DLD1 (cell line): Measurements from ENCODE around the gene SLIT3.
"Not testable (repeated sequence)": the region's sequence is repeated elsewhere in the genome, so short reads cannot be mapped to it uniquely, and the experiment has no call there.

Source experiments
- in situ Hi-C: cut with HindIII; loops from 2 replicates; pipeline ENCODE4 v1.10.0; 2017; ENCODE audit warnings: low sequenced_read_pairs

SLIT3 gene

GRCh38 chr5:169222934-169223594 lies 77.9 kb downstream of the SLIT3 start:
- in situ Hi-C loops = no loop called here

- in situ Hi-C loops = no loop called here
These were observed 79.4 kb downstream of the SLIT3 start for GRCh38 chr5:169221519-169221918.

- in situ Hi-C loops = no loop called here
These were observed 81.0 kb downstream of the SLIT3 start for GRCh38 chr5:169219961-169220360.

- in situ Hi-C loops = no loop called here
These were observed 81.6 kb downstream of the SLIT3 start for GRCh38 chr5:169219351-169219750.

GRCh38 chr5:169218861-169219260 lies 82.1 kb downstream of the SLIT3 start:
- in situ Hi-C loops = no loop called here

- in situ Hi-C loops = no loop called here
These were observed 82.8 kb downstream of the SLIT3 start for GRCh38 chr5:169218176-169218575.

- in situ Hi-C loops = no loop called here
These were observed 84.1 kb downstream of the SLIT3 start for GRCh38 chr5:169216866-169217265.

GRCh38 chr5:169213479-169213878 lies 87.5 kb downstream of the SLIT3 start:
- in situ Hi-C loops = no loop called here

GRCh38 chr5:169211761-169212160 lies 89.2 kb downstream of the SLIT3 start:
- in situ Hi-C loops = not testable (repeated sequence)

GRCh38 chr5:169204788-169205400 lies 96.0 kb downstream of the SLIT3 start:
- in situ Hi-C loops = no loop called here

GRCh38 chr5:169202969-169203368 lies 98.0 kb downstream of the SLIT3 start:
- in situ Hi-C loops = no loop called here

GRCh38 chr5:169201597-169201996 lies 99.3 kb downstream of the SLIT3 start:
- in situ Hi-C loops = no loop called here

- in situ Hi-C loops = no loop called here
These were observed 100.7 kb downstream of the SLIT3 start for GRCh38 chr5:169200125-169200778.

- in situ Hi-C loops = no loop called here
These were observed 103.6 kb downstream of the SLIT3 start for GRCh38 chr5:169197343-169197742.

- in situ Hi-C loops = no loop called here
These were observed 104.9 kb downstream of the SLIT3 start for GRCh38 chr5:169196059-169196458.

GRCh38 chr5:169195601-169196000 lies 105.3 kb downstream of the SLIT3 start:
- in situ Hi-C loops = no loop called here

GRCh38 chr5:169192536-169192935 lies 108.4 kb downstream of the SLIT3 start:
- in situ Hi-C loops = no loop called here

- in situ Hi-C loops = no loop called here
These were observed 110.1 kb downstream of the SLIT3 start for GRCh38 chr5:169190849-169191248.

GRCh38 chr5:169185626-169186025 lies 115.3 kb downstream of the SLIT3 start:
- in situ Hi-C loops = no loop called here

GRCh38 chr5:169183576-169183975 lies 117.4 kb downstream of the SLIT3 start:
- in situ Hi-C loops = no loop called here

- in situ Hi-C loops = no loop called here
These were observed 118.1 kb downstream of the SLIT3 start for GRCh38 chr5:169182797-169183196.

- in situ Hi-C loops = no loop called here
These were observed 119.1 kb downstream of the SLIT3 start for GRCh38 chr5:169181814-169182213.
